Uterus (tissue), 2 donors: Measurements from ENCODE around the gene PM20D2.

Source experiments
- POLR2A ChIP-seq, 2 donors: fragments of 450-650 bp; IDR thresholded peaks; one replicate each; pipeline ENCODE4 v1.6.1; 2016; ENCODE audit warnings: antibody characterized with exemption in 2 of 2, mild to moderate bottlenecking in 1 of 2, moderate library complexity in 1 of 2
- TF ChIP-seq, protein P1 (sequence below), 4 experiments: fragments of 200-600 bp in 2 of 4; fragments of 450-650 bp in 2 of 4; sonication (generic) in 2 of 4; IDR thresholded peaks; one replicate each; pipeline ENCODE4 v1.5.1; 2016 to 2019; ENCODE audit warnings: antibody characterized with exemption in 4 of 4, mild to moderate bottlenecking in 2 of 4, moderate library complexity in 1 of 4

DNA sequence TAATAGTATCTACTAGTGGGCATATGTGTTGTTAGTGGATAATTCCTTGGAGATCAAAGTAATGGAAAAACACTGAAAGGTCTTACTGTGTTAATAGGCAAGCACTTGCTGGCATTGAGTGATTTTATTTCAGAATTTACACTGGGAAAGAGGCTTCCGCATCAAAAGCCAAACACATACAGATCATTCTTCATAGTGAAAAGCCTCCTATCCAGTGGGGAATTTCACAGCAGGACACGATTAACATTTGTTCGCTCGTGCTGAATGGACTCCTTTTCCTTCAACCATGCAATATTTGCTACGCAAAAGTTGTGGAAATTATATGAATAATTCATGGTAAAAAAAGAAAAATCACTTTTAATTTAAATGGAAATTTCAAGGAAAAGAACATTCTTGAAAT is 44.9 kb downstream of the PM20D2 start:
- no peak for TF ChIP-seq POLR2A (IDR thresholded peaks at IDR 0.05)
- TF ChIP-seq, protein P1, sequence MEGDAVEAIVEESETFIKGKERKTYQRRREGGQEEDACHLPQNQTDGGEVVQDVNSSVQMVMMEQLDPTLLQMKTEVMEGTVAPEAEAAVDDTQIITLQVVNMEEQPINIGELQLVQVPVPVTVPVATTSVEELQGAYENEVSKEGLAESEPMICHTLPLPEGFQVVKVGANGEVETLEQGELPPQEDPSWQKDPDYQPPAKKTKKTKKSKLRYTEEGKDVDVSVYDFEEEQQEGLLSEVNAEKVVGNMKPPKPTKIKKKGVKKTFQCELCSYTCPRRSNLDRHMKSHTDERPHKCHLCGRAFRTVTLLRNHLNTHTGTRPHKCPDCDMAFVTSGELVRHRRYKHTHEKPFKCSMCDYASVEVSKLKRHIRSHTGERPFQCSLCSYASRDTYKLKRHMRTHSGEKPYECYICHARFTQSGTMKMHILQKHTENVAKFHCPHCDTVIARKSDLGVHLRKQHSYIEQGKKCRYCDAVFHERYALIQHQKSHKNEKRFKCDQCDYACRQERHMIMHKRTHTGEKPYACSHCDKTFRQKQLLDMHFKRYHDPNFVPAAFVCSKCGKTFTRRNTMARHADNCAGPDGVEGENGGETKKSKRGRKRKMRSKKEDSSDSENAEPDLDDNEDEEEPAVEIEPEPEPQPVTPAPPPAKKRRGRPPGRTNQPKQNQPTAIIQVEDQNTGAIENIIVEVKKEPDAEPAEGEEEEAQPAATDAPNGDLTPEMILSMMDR (IDR thresholded peaks at IDR 0.05): no peak
